Stimulated activated naive CD8-positive, alpha-beta T cell treated with anti-CD3 and anti-CD28 coated beads, Interleukin-15, amount 100 ng/mL, for 72 hours (primary cell): Measurements from ENCODE around the gene ADM2.
"Not testable (repeated sequence)": the region's sequence is repeated elsewhere in the genome, so short reads cannot be mapped to it uniquely, and the experiment has no call there.

Experiments
- ATAC-seq: fragments of 150-1000 bp; cut with Tn5 transposase; 2 replicates; pipeline ENCODE4 v1.10.0; 2021; ENCODE audit warnings: mild to moderate bottlenecking, moderate library complexity
- DNase-seq, 2 donors: peaks; one replicate each; pipeline ENCODE4 v3.0.0; 2021 to 2022
- H3K27ac Mint-ChIP-seq, 2 donors: one replicate each; pipeline ENCODE4 v1.8.0; 2022; ENCODE audit warnings: mild to moderate bottlenecking in 2 of 2, mixed read lengths in 2 of 2, moderate library complexity in 2 of 2
- H3K27me3 Mint-ChIP-seq: one replicate; pipeline ENCODE4 v1.8.0; 2022; ENCODE audit warnings: mixed read lengths
- H3K4me1 Mint-ChIP-seq: one replicate; pipeline ENCODE4 v1.8.0; 2022; ENCODE audit warnings: mild to moderate bottlenecking, mixed read lengths
- H3K4me3 Mint-ChIP-seq, 2 donors: one replicate each; pipeline ENCODE4 v1.8.0; 2022; ENCODE audit warnings: mild to moderate bottlenecking in 2 of 2, mixed read lengths in 2 of 2, moderate library complexity in 1 of 2
- H3K9me3 Mint-ChIP-seq, 2 donors: one replicate each; pipeline ENCODE4 v1.8.0; 2022; ENCODE audit warnings: mixed read lengths in 2 of 2

ADM2 gene

DNA sequence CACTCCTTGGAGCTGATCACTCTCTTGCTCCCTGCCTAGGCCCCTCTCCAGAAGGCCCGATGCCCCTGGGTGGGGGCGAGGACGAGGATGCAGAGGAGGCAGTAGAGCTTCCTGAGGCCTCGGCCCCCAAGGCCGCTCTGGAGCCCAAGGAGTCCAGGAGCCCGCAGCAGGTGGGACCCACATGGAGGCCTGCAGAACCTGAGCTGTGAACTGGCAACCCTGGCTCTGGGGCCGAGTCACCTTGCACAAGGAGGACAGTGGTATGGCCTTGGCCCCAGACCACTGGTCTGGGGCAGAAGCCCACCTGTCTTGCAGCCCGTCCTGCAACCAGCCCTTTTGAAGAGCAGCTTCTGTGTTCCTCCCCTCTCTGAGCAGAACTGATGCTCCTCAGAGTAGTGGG is 37.8 kb downstream of the ADM2 start:
- no peak for ATAC-seq
- Mint-ChIP-seq H3K27ac (peak overlapping the region in 1 of 2 donors; percentile 37), H3K9me3 (no peaks in the 10 kb centered on the region), H3K4me3 (no peak overlapping the region), H3K27me3 (no peaks in the 10 kb centered on the region), H3K4me1 (peaks cover 37% of the 10 kb centered on the region)
- DNase-seq, result no peak

DNA sequence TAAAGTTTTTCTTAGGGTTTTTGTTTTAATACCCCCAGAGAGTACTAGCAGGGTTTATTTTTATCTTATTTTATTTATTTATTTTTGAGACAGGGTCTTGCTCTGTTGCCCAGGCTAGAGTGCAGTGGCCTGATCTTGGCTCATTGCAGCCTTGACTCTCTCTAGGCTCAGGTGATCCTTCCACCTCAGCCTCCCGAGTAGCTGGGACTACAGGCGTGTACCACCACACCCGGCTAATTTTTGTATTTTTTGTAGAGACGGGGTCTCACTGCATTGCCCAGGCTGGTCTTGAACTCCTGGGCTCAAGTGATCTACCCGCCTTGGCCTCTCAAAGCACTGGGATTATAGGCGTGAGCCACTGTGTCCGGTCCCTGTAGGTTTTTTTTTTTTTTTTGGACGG is 38.8 kb downstream of the ADM2 start:
- ATAC-seq, H3K27ac Mint-ChIP-seq, H3K4me3 Mint-ChIP-seq, H3K27me3 Mint-ChIP-seq, H3K9me3 Mint-ChIP-seq, DNase-seq: not testable (repeated sequence)
- peaks cover 37% of the 10 kb centered on the region for H3K4me1 Mint-ChIP-seq

GRCh38 chr22:50520826-50521453 is 39.6 kb downstream of the ADM2 start:
- Mint-ChIP-seq H3K27me3 (no peaks in the 10 kb centered on the region), H3K4me1 (peaks cover 33% of the 10 kb centered on the region), H3K4me3 (no peak overlapping the region), H3K9me3 (no peaks in the 10 kb centered on the region), H3K27ac (no peak overlapping the region)
- ATAC-seq (no peak), DNase-seq (no peak)

- DNase-seq, result no peak
- H3K27ac Mint-ChIP-seq, result no peak overlapping the region
- no peaks in the 10 kb centered on the region for H3K27me3 Mint-ChIP-seq
- H3K4me1 Mint-ChIP-seq, result peaks cover 32% of the 10 kb centered on the region
- H3K9me3 Mint-ChIP-seq, result no peaks in the 10 kb centered on the region
- no peak for ATAC-seq
- no peak overlapping the region for H3K4me3 Mint-ChIP-seq
Measured at GRCh38 chr22:50521710-50522109, 40.4 kb downstream of the ADM2 start.

DNA sequence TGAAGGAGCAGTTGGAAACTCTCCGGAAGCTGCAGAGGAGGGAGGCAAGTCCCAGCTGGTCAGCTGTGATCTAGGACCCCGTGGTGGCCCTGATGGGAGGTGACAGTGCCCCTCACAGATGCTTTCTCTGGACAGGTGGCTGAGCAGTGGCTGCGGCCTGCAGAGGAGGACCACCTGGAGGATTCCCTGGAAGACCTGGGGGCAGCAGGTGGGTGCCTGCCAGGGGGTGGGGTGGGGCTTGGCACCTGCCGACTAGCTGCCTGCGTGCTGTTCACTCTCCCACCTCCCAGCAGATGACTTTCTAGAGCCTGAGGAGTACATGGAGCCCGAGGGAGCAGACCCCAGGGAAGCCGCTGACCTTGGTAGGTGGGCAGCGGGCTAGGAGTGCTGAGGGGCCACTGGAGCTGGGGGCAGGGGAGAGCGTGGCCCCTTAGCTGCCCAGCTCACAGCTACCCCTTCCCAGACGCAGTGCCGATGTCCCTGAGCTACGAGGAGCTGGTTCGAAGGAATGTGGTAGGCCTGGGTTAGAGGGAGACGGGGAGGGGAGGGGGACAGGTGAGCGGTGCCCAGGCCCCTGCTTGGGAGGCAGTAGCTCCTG is 41.0 kb downstream of the ADM2 start:
- Mint-ChIP-seq H3K27me3 (no peaks in the 10 kb centered on the region), H3K4me3 (peak overlapping the region in 1 of 2 donors; percentile 17), H3K4me1 (peaks cover 38% of the 10 kb centered on the region), H3K27ac (peak overlapping the region in 1 of 2 donors; percentile 95), H3K9me3 (no peaks in the 10 kb centered on the region)
- DNase-seq (no peak), ATAC-seq (no peak)

DNA sequence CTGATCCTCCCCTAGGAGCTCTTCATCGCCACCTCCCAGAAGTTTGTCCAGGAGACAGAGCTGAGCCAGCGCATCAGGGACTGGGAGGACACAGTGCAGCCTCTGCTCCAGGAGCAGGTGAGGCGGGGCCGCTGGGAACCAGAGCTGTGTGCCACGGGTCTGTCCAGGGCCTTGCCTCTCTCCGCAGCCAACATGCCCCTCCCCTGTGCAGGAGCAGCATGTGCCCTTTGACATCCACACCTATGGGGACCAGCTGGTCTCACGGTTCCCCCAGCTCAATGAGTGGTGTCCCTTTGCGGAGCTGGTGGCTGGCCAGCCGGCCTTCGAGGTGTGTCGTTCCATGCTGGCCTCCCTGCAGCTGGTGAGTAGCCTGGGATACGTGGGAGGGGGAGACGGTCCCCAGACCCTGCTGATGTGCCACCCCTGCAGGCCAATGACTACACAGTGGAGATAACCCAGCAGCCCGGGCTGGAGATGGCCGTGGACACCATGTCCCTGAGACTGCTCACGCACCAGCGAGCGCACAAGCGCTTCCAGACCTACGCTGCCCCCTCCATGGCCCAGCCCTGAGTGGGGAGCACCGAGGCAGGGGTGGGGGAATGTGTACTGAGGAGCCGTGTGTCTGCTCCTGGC is 41.6 kb downstream of the ADM2 start:
- Mint-ChIP-seq H3K27ac (peak overlapping the region in 1 of 2 donors; percentile 89), H3K4me3 (peak overlapping the region; percentile 24 to 26), H3K4me1 (peaks cover 44% of the 10 kb centered on the region)

GRCh38 chr22:50523458-50523805 is 42.1 kb downstream of the ADM2 start:
- no peak for DNase-seq
- Mint-ChIP-seq H3K27ac (no peak overlapping the region), H3K4me3 (peak overlapping the region in 1 of 2 donors; percentile 95), H3K9me3 (no peaks in the 10 kb centered on the region), H3K4me1 (peaks cover 49% of the 10 kb centered on the region), H3K27me3 (no peaks in the 10 kb centered on the region)
- ATAC-seq, result no peak

More for the DNA sequence above, 41.6 kb downstream of the ADM2 start:
- no peaks in the 10 kb centered on the region for H3K9me3 Mint-ChIP-seq
- ATAC-seq (no peak), DNase-seq (peak in 1 of 2 donors; percentile 21)
- no peaks in the 10 kb centered on the region for H3K27me3 Mint-ChIP-seq

- DNase-seq (peak in 1 of 2 donors; percentile 25), ATAC-seq (no peak)
- H3K27me3 Mint-ChIP-seq, result no peaks in the 10 kb centered on the region
- no peaks in the 10 kb centered on the region for H3K9me3 Mint-ChIP-seq
- peak overlapping the region; percentile 91 to 96 for H3K27ac Mint-ChIP-seq
- peak overlapping the region; percentile 88 to 95 for H3K4me3 Mint-ChIP-seq
- H3K4me1 Mint-ChIP-seq, result peaks cover 55% of the 10 kb centered on the region
Measured at GRCh38 chr22:50523806-50524675, 42.7 kb downstream of the ADM2 start.

GRCh38 chr22:50524676-50525103 is 43.3 kb downstream of the ADM2 start:
- H3K4me3 Mint-ChIP-seq, result peak overlapping the region; percentile 88 to 95
- no peaks in the 10 kb centered on the region for H3K27me3 Mint-ChIP-seq
- H3K27ac Mint-ChIP-seq, result peak overlapping the region; percentile 91 to 96
- H3K4me1 Mint-ChIP-seq, result peaks cover 58% of the 10 kb centered on the region
- DNase-seq (no peak), ATAC-seq (no peak)
- no peaks in the 10 kb centered on the region for H3K9me3 Mint-ChIP-seq

DNA sequence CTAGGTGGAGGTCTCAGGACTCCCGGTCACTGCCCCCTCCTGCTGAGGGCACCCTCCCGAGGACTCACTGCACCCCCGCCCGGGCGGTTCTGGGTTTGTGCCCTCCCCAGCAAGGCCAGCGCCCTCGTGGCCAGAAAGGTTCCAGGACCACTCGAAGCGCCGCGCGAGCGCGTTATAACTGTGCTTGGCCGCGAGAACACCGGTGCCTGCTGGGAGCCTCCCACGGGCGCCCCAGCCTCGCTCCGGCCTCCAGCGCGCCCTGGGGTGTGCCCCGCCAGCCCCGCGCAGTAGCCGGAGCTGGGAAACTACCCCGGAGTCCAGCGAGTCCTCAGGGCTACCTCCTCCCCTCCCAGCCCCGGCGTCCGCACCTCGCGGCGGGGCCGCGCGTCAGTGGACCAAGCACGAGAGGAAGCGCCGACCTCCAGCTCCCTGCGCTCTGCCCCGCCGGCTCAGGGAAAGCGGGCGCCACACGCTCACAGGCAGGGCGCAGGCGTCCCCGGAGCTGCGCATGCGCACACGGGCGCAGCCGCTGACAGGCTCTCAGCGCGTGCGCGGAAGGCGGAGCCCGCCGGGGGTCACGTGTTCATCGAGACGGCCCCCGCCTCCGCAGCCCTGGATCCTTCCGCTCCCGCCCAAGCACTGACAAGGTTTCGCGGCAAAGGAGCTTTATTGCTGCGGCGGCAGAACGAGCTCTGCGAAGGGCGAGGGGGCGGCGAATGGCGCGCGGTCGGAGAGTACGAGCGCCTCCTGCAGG is 43.9 kb downstream of the ADM2 start, which contains the start of gene SCO2:
SCO2 (minus strand) TSS at position 495 of the 754 bp plus-strand sequence. CDS start 1,187 bp downstream, outside the sequence.
- ATAC-seq (peak; percentile 62), DNase-seq (peak; percentile 98)
- Mint-ChIP-seq H3K4me3 (peak within 1 kb of the TSS; percentile 95 to 100), H3K27me3 (no peaks in the 10 kb centered on the region), H3K9me3 (no peaks in the 10 kb centered on the region), H3K4me1 (peaks cover 58% of the 10 kb centered on the region), H3K27ac (peak within 1 kb of the TSS; percentile 91 to 96)

DNA sequence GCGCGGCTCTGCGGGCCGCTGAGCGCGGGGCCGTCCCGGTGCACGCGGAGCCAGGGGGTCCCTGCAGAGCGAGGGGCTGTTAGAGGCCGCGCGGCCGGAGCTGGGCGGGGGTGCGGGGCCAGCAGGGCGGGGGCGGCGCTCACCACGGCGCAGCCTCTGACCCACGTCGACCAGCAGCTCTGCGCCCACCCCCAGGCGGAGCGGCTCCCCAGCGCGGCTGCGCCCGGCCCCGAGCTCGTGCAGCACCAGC is 44.4 kb downstream of the ADM2 start:
- Mint-ChIP-seq H3K4me1 (peaks cover 58% of the 10 kb centered on the region), H3K9me3 (no peaks in the 10 kb centered on the region), H3K27me3 (no peaks in the 10 kb centered on the region), H3K4me3 (peak overlapping the region; percentile 88 to 95), H3K27ac (peak overlapping the region in 1 of 2 donors; percentile 96)
- DNase-seq, result no peak
- no peak for ATAC-seq

DNA sequence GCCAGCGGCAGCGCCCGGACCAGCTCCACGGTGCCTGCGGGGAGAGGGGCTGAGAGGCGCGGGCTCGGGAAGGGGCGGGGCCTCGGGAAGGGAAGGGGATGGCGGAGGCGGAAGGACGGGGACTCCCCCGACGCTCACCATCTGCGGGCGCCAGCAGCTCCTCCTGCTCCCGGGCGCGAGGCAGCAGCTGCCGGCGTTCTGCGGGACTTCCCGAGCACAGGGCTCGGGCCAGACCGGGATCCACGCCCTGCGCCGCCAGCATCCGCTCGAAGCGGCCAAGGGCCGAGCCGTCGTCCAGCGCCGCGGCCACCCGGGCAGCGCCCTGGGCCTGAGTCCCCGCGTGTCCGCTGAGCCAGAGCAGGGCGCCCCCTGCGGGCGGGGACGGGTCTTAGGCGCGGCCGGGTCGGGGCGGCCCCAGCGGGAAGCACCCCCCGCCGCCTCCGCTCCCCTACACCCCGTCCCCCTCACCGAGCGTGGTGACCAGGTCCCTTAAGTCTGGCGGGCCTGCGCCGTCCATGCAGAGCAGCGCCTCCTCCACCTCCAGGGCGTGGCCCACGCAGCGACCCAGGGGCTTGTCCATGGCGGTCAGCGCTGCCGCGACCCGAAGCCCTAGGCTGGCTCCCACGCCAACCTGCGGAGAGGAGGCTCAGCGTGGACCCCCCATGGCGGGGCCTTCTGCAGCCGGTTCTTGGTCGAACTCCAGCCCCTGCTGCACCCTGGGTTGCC is 44.9 kb downstream of the ADM2 start:
- Mint-ChIP-seq H3K27ac (peak overlapping the region; percentile 89 to 95), H3K4me3 (peak overlapping the region; percentile 95 to 100), H3K4me1 (peaks cover 58% of the 10 kb centered on the region), H3K27me3 (no peaks in the 10 kb centered on the region), H3K9me3 (no peaks in the 10 kb centered on the region)
- peak; percentile 93 to 94 for DNase-seq
- ATAC-seq, result peak; percentile 58

- Mint-ChIP-seq H3K27ac (peak overlapping the region; percentile 89 to 95), H3K4me3 (peak overlapping the region; percentile 95 to 100), H3K27me3 (no peaks in the 10 kb centered on the region), H3K4me1 (peaks cover 56% of the 10 kb centered on the region), H3K9me3 (no peaks in the 10 kb centered on the region)
- ATAC-seq, result peak; percentile 10
- peak; percentile 61 to 72 for DNase-seq
Measured at GRCh38 chr22:50526834-50527801, 45.8 kb downstream of the ADM2 start.
